ENCODE data around the gene SVBP. TPM values are rescaled to one million over a fixed set of nuclear protein-coding genes. Genes with fewer than 3 reads are reported as not detected.

SVBP gene
- total and polyA plus RNA-seq, 7 donors, result 11.7 to 58.2 (median 18.4) TPM

GRCh38 chr1:42806171-42806570 is 11.0 kb downstream of the SVBP start:
- intact Hi-C loops (cut with DNase I), result no loop called here
- ATAC-seq, result no peak
- DNase-seq, result no peak
- H3K27me3 ChIP-seq (ENCODE audit: insufficient read depth in 3 of 3, low read length in 2 of 3), result no peaks in the 10 kb centered on the region
- H3K4me3 ChIP-seq, result no peak overlapping the region
- H3K27ac ChIP-seq, result no peak overlapping the region
- H3K9me3 ChIP-seq, result no peaks in the 10 kb centered on the region
- TF ChIP-seq CTCF (IDR thresholded peaks at IDR 0.05), result no peak
- H3K36me3 ChIP-seq (ENCODE audit: insufficient read depth in 1 of 2, low read depth in 1 of 2), result peaks cover 0 to 14% of the 10 kb centered on the region in 2 donors
- H3K4me1 ChIP-seq, result no peaks in the 10 kb centered on the region

GRCh38 chr1:42801832-42802473 is 15.2 kb downstream of the SVBP start:
- peak overlapping the region; percentile 2 for H3K27ac ChIP-seq
- DNase-seq, result no peak
- no peaks in the 10 kb centered on the region for H3K4me1 ChIP-seq
- no peak overlapping the region for H3K4me3 ChIP-seq
- peak in 1 of 4 donors; percentile 51 for ATAC-seq
- H3K36me3 ChIP-seq (ENCODE audit: insufficient read depth in 1 of 2, low read depth in 1 of 2), result peaks cover 0 to 4% of the 10 kb centered on the region in 2 donors
- no peak for TF ChIP-seq CTCF (IDR thresholded peaks at IDR 0.05)
- WGBS, 3 donors, result 55 to 61% (median 61%) methylated on average over 8 of the region's 8 CpGs
- intact Hi-C loops (cut with DNase I), result no loop called here
- no peaks in the 10 kb centered on the region for H3K9me3 ChIP-seq
- H3K27me3 ChIP-seq (ENCODE audit: insufficient read depth in 3 of 3, low read length in 2 of 3), result no peaks in the 10 kb centered on the region

- intact Hi-C loops (cut with DNase I), result no loop called here
- 84 to 90% (median 88%) methylated on average over 5 of the region's 5 CpGs for WGBS, 3 donors
These were observed 19.2 kb downstream of the SVBP start for GRCh38 chr1:42797979-42798378.

GRCh38 chr1:42797414-42797813 is 19.8 kb downstream of the SVBP start:
- no peak for TF ChIP-seq CTCF (IDR thresholded peaks at IDR 0.05)
- WGBS, 3 donors, result 79 to 83% (median 79%) methylated on average over 3 of the region's 3 CpGs
- no peak for ATAC-seq

More at GRCh38 chr1:42797979-42798378, 19.2 kb downstream of the SVBP start:
- Histone ChIP-seq H3K27ac (no peak overlapping the region), H3K4me3 (no peak overlapping the region), H3K36me3 (ENCODE audit: insufficient read depth in 1 of 2, low read depth in 1 of 2) (no peaks in the 10 kb centered on the region), H3K27me3 (ENCODE audit: insufficient read depth in 3 of 3, low read length in 2 of 3) (no peaks in the 10 kb centered on the region), H3K9me3 (no peaks in the 10 kb centered on the region), H3K4me1 (no peaks in the 10 kb centered on the region)
- TF ChIP-seq CTCF (IDR thresholded peaks at IDR 0.05), result no peak
- DNase-seq (no peak), ATAC-seq (no peak)

GRCh38 chr1:42793824-42794223 is 23.4 kb downstream of the SVBP start:
- peak in 2 of 4 donors; percentile 51 to 53 for ATAC-seq
- Histone ChIP-seq H3K4me3 (no peak overlapping the region), H3K27me3 (ENCODE audit: insufficient read depth in 3 of 3, low read length in 2 of 3) (no peaks in the 10 kb centered on the region), H3K36me3 (ENCODE audit: insufficient read depth in 1 of 2, low read depth in 1 of 2) (no peaks in the 10 kb centered on the region), H3K27ac (no peak overlapping the region), H3K9me3 (no peaks in the 10 kb centered on the region), H3K4me1 (no peaks in the 10 kb centered on the region)
- no peak for TF ChIP-seq CTCF (IDR thresholded peaks at IDR 0.05)
- peak in 1 of 2 donors; percentile 57 for DNase-seq
- WGBS, 3 donors, result 77 to 94% (median 78%) methylated on average over 1 to 2 of the region's 2 CpGs
- intact Hi-C loops (cut with DNase I), result no loop called here

More at GRCh38 chr1:42797414-42797813, 19.8 kb downstream of the SVBP start:
- Histone ChIP-seq H3K27me3 (ENCODE audit: insufficient read depth in 3 of 3, low read length in 2 of 3) (no peaks in the 10 kb centered on the region), H3K27ac (no peak overlapping the region), H3K4me3 (no peak overlapping the region), H3K36me3 (ENCODE audit: insufficient read depth in 1 of 2, low read depth in 1 of 2) (no peaks in the 10 kb centered on the region), H3K9me3 (no peaks in the 10 kb centered on the region), H3K4me1 (no peaks in the 10 kb centered on the region)
- no peak for DNase-seq
- intact Hi-C loops (cut with DNase I), result no loop called here
